GM19468 (cell line): Measurements from ENCODE around the gene CKAP2L.

ENCODE experiments used
- ATAC-seq: cut with Tn5 transposase; IDR thresholded peaks from one replicate; pipeline ENCODE4 v1.9.1; 2021; ENCODE audit warnings: mild to moderate bottlenecking, moderate library complexity, moderate number of reproducible peaks; ENCODE audit not compliant: unreplicated experiment; ENCODE audit errors: extremely low read depth

CKAP2L gene

GRCh38 chr2:112688086-112688880 lies 76.1 kb downstream of the CKAP2L start:
- ATAC-seq, result no peak

- no peak for ATAC-seq
Observed at GRCh38 chr2:112687522-112687921, 76.9 kb downstream of the CKAP2L start.
